Activated T-cell treated with anti-CD3 and anti-CD28 coated beads for 24 hours (primary cell): ENCODE results near the gene KHDRBS2.

Experiments used
- DNase-seq: peaks from one replicate; pipeline ENCODE4 v3.0.0-alpha.2; 2020; ENCODE audit warnings: low read depth

KHDRBS2 gene

DNA sequence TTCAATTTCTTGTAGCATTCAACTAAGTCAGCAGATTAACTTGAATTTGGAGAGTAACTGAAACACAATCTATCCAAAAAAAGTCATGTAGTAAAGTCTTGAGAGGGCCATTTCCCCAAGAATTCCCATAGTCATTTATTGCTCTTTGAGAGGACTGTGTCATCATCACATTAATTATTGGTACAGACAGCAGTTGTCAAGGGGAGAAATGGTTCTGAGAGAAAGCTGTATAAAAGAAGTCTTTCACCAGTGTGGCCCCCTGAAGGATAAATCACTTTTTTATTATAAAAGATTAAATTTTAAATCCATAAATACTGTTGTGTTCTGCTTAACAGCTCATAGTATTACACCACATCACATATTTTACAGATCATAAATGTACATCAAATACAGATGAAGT lies 111.5 kb downstream of the KHDRBS2 start:
- DNase-seq: no peak

DNA sequence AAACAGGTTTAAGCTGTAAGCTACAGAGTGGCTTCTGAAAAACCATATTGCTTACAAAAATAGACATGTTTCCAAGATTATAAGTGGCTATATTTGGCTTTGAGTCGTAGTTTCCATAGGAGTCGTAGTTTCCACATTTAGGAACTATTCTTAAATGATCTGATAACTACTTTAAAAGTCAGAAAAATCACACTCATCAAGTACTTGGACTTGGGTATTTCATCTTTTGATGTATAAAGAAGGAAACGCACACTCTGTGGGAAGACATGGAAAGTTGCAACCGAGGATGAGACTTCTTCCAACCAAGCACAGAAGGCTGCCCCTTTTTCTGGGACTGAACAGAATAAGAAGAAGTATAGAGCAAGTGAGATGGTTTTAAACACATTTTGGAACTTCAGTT lies 118.3 kb downstream of the KHDRBS2 start:
- no peak for DNase-seq

DNA sequence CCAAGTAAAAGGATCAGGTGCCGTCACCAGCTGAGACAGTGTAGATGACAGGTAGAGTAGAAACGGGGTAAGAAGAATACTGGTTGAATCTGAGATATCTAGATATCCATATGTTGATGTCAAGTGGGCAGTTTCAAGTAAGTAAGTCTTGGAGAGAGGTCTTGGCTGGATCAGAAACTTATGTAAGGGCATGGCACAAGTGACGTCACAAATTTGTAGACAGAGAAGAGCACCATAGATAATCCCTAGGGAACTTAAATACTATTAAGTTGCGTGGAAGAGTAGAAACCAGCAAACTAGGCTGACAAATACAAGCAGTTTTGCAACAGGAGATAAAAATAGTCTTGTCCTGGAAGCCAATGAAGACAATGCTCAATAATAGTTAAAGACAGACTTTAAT lies 123.2 kb downstream of the KHDRBS2 start:
- DNase-seq: no peak

DNA sequence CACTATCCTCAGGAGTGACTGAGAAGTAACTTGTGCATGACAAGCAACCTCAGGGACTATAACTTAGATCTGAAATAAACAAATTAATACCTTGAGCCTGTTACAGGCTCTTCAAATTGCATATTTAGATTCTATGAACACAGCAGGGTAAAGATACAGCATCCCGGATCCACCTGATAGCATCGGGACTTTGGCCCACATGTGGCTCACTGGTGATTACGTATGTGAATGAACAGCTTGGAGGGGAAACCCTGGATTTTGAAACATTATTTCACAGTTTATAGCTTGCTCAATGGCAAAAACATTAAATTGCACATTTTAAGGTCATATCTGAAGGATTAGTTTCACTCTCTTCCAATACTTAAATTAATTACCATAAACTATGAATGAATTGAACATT lies 133.2 kb downstream of the KHDRBS2 start:
- DNase-seq: no peak

DNA sequence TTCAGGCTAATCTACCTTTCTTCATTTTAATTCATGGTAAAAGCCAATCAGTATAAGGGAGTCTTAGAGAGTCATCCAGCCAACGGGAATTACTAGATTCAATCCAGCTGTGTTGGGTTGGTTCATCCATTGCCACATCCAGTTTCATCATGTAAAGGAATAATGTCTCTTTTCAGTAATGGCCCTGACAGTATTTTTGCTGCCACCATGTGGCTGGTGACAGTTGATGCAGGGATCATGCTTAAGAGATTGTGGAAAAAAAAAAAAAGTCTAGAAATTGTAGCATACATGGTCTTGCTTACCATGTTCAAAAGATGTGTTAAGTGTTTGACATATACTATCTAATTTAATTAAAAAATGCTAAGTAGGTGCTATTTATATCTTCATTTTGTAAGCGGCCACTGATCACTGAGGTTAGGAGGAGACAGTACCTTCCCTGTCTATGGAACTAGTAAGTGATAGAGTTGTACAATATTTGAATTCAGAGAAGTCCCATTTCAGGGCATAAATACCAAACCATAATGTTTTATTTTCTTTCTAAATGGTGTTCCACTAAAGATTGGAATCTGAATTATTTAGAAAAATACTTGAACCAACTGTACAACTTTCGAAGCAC lies 135.9 kb downstream of the KHDRBS2 start:
- DNase-seq: no peak

DNA sequence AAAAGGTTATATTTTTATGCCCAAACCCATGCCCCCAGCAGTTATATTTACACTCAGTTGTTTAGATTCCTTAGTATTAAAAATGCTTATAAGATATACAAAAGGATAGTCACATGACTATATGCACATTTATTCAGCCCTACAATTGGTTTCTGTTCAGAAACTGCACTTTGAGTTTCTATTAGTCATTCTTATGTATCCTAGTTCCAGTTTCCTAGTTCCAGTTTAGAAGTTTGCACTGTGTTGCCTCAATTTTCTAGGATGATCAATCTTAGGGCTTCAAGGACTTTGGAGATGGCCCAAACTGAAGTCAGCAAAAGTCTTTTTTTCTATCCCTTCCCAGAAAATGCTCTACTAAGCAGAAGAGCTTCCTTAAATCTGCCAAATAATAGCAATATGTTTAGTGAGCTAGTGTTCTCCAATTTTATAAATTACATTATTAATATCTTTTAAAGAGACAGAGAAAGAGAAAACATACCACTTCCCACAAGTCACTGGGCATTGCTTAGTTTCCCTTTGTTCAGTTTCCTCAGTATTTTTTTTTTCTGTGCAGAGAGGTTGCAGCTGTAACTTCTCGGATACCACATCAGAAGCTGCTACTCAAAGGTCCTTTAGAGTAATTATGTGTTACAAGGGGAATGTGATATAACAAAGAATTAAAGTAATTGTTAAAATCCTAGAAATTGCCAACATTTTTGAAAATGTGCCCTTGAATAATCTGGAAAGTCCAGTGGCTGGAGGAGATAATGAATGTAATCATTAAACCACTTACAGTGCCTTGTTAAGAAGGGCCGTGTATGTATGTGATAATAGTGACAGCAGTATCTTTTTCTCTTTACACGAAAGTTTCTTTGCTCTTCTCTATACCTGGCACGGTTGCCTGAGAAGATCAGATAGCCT lies 138.8 kb downstream of the KHDRBS2 start:
- no peak for DNase-seq

DNA sequence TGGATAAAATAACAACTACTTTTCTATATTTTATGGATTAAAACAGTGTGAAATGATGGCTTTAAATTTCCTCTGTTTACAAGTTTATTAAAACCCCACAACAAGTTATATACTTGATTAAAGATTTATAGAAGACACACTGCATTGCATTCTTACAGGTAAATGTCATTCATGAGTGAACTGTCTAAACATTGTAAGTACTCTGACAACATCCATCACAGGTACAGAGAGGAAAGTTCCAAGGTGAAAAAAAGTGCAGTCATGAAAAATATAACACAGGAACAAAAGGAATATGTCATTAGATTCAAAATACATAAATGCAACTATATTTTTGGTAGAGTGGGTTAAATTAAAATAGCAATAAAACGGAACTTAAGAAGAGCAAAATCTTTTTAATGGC lies 156.9 kb downstream of the KHDRBS2 start:
- DNase-seq: no peak

DNA sequence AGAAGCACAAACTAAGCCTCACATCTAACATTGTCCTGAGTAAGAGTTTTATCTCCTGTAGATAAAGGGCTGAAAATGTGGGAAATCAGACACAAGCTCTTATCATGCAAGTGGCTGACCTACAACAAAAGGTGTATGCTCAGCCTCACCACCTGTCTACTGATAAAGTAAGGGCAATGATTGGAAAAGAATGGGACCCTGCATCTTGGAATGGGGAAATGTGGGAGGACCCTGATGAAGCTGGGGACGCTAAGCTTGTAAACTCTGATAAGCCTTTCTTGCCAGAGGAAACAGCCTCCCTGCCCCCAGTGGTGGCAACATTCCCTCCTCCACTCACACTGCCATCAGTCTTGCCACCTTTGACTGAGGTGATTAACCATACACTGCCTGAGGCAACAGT lies 166.6 kb downstream of the KHDRBS2 start:
- no peak for DNase-seq

DNA sequence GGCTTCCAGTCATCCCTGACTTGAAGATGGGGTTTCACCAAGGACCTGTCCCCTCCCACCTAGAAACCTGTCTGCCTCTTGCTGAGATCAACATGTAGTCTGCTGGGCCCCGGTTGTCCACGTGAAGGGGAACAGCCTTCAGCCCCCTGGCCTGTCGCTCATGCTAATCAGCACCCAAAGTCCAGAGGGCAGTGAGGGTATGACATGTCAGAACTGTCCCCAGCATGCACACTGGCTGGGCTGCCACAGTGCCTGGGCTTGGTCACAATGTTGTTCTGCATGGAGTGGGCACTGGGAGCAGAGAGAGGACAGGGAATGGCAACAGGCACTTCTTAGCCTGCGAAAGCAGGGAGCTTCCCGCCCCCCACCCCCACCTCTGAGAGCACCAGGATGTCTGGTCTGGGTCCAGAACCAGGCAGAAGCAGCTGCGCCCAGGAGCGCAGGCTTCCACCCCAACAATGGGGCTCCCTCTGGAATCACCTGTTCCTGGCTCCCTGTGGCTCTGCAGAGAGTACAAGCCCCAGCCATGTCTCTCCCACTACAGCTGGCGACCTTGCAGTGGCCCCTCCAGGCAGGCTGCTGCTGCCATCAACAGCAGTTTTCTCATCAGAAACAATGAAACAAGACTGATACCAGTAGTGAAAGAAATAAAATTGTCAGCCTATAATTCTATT lies 182.7 kb downstream of the KHDRBS2 start:
- no peak for DNase-seq

DNA sequence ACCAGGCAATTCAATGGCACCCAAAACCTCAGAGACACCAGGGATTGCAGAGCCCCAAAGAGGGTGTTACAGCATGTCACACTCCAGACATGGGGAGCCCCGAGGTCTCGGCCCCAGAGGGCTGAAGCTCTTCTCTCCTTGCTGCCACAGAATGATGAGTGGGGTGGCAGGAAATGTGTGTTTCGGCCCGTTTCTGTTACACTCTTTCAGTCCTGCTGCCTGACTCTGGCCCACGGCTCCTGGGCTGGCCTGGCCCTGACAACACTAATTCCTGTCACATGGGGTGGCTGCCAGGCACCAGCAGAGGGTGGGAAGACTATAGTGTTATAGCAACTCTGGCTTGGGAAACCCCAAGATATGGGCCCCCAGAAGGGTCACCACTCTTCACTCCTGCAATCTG lies 183.6 kb downstream of the KHDRBS2 start:
- DNase-seq: no peak

DNA sequence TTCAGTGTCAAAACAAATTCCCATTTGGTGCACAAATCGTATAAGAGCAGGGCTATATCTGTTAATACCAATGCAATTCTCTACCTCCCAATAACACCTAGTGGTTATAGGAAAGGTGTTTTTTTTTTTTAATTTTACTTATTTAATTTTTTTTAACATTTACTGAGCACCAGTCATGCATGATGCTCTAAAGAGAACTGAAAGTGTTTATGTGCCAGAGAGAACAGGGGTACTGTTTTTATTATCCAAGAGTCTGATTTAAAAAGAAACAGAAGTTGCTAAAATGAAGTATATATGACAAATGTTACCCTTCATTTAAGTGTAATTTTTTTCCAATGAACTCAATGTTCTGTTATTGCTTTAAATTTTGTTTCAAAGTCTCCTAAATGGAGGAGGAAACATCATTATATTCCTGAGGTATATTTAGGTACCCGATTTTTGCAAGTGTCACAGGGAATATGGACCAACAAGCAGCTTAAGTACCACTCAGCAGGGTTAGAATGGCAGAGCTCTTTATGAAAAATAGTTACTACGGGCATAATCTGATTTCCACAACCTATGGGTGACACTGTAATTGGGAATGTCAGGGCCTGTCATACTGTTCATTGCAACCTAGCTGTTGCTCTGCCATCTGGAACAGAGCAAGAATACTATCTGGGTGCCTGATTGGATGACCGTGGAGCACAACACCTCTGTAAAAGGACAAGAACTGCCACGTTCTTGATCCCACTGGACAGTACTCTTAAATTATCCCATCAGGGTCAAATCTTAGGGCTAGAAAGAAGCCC lies 195.4 kb downstream of the KHDRBS2 start:
- no peak for DNase-seq

DNA sequence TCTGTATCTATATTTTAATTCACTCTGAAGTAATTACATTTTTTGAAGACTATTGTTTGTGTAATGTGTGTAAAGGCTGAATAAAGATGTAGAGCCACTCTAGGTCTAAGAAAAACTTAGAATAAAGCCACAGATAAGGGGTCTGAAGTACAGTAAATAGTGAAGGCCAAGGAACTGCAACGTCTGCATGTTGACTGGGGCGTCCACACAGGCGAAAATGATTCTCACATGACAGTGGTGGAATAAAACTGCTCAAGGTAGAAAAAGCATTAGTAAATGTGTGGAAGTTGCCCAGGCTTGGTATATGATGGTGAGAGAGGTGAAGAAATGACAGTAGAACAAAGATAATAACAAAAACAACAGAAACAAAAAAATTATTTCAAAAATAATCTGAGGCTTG lies 196.2 kb downstream of the KHDRBS2 start:
- DNase-seq: no peak

DNA sequence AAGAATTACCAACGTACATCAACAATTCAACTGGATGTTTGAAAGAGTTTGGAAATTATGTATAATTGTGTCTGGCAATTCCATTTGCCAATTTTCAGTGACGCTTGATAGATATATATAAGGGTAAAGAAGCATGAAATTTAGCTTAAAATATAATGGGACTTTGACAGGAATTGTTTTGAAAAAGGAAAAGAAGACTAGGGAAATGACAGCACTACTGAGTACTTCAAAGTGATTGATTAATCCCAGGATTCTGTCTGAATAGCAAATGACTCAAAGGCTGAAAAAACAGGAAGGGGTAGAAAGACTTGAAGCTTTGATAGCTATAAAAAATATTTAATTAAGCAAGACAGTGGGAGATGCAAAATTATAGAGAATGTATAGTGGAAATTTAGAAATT lies 200.0 kb downstream of the KHDRBS2 start:
- no peak for DNase-seq

DNA sequence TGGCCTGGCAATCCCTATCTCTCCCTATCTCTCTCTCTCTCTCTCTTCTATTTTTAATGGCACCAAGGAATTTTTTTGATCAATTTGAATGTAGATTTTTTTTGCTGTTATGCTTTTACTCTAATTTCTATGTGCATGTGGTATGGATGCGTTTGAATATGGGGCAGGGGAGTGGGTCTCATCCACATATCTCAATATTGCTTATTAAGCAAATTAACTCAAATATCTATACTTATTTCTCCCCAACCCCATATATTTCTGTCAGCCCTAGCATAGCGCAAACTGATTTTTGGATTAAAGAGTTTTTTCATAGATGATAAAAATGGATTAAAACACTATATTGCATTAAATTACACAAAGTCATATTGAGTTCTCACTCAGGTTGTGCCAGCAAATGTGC lies 210.2 kb downstream of the KHDRBS2 start:
- no peak for DNase-seq

DNA sequence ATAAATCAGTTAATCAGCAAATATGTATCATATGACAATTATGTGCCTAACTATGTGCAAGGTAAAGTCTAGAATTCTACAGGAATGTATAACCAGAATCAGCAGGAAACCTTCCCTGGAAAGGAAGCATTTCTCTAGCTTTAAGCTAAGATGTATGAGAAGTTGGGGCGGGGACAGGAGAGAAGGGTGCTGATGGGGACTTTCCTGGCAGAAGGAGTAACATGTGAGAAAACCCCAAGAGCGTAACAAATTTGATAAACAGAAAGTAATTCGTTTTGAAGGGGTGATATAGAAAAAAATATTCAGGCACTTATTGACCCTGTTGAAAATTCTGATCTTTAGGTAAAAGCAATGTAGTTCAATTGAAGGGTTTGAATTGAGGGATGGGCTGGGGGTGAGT lies 226.1 kb downstream of the KHDRBS2 start:
- DNase-seq: no peak

DNA sequence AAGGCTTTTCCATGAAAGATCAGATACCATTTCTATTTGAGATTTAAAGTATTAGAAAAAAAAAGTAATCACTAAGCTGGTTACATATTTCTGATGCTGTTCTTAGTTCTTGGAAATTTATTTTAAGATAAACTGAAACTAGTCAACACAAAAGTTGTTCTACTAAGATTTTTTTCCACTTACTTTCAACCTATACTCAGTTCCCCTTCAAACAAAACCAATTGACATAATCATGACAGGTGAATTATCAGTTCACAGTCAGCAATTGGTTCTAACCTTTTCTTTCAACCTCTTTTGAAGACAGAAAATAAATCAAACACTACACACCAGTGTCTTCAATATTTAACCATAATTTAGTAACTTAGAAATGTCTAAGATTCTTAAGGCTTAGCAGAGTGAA lies 228.7 kb downstream of the KHDRBS2 start:
- DNase-seq: no peak

DNA sequence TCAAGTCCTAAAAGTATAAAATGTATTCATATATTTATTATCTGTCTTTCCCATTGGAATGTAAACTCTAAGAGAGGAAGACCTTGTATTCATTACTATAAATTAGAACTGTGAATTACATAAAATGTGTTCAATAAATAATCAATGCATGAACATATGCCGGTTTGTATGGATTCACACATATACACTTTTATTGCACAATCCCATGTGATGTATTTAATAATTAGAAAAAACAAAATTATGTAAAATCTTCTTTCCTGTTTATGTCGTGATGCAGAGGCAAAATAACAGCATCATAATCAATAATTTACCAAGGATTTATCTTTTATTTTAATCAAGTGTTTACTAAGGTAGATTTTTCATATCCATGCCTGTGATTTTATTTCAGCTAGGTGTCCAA lies 240.5 kb downstream of the KHDRBS2 start:
- no peak for DNase-seq

DNA sequence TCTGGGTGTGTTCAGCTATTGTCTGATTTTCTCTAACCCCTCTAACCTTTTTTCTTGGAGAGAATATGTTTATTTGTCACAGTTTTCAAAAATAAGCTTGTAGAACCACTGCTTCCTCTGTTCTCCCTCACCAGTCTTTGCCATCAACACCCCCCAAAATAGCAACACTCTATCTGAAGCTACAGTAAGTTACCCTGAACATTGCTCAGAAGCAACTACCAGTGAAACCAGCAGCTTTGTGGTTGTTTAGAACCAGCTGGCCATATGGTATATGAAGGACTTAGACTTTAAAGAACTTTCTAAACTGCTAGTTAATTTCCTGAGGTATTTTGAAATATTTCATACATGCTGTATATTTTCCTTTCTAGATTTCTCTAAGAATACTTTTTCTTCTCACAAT lies 242.9 kb downstream of the KHDRBS2 start:
- no peak for DNase-seq

DNA sequence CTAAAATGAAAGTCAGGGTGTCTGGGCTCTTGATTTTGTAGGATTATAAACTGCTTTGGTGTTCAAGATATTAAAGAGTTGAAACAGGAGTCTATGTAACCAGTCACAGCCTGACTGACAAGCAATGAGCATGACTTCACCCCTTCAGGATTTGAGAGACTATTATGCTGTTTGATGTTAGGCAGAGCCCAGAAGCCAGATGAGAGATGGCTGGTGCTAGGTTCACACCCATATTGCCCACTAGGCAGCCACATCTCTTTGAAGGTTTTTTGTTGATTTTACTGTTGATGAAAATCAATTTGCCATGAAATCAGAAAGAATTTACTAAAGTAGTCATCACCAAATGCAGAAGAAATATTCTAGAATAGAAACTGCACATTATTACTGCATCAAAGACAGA lies 243.6 kb downstream of the KHDRBS2 start:
- DNase-seq: no peak

DNA sequence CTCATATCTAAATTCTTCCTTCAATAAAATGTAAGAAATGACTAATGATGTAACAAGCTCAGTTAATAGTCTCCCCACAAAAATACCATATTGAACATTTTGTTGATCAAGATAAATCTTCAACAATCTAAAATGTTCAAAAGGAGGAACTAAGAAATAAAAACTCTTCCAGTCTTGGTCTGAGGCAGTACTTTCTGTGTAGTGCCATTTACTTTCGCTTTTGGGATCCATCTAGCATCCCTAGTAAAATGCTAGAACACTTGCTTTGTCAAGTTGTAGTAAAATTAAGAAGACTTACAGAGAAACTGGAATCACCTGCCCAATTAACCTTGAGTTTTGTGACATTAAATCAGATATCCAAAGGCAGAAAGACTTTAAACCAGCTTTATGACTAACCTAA lies 246.4 kb downstream of the KHDRBS2 start:
- no peak for DNase-seq

DNA sequence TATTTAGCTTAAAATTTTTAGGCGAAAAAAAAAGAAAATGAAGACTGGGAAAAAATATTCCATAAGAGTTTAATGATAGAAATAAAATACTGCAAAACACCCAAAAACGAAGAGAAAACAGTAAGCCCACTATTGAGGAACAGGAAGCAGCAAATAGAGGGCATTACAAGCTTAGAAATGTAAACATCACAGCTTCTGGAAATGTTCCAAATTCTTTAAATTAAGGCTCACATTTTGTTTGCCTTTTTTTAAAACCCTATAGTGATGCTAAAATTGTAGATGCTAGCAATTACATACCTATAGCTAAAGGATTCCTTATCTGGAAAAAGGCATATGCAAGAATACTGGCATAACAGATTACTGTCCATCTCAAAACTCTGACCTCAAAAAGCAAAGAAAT lies 248.6 kb downstream of the KHDRBS2 start:
- DNase-seq: no peak

DNA sequence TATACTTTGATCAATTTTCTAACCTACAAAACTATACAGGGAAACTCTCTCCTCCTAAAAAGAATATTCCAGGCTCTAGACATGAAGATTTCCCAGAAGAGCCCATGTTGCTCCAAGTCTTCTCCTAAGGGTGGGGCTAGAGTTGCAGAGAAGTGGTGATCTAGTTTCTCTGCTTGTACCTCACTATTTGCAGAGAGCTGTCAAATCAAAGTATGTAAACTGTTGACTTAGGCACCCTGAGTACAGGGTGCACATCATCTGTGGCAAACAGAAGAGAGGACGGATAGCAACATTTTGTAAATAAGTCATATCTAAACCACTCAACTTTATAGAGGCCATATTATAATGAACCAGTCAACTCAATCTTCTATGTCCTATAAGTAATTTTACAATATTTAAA lies 250.1 kb downstream of the KHDRBS2 start:
- no peak for DNase-seq

DNA sequence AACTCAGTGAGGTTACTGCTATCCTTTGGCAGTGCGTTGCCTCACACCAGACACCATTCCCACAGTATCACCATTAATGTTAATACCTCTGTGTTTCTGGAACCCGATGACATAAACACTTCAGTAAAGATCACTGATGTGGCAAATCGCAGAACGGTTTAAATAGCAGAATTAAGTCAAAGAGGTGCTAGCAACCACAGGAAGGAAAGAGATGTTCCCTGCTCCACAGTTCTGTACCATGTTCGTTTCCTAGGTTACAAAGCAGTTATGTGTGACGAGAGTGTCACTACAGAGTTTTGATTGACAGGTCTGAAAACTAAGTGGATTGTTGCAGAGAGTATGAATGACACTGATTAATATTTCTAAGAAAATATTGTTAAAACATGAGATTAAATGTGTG lies 272.3 kb downstream of the KHDRBS2 start:
- DNase-seq: no peak
